ENCODE measurements around the gene PRDM1. TPM values are rescaled to one million over a fixed set of nuclear protein-coding genes. Genes with fewer than 3 reads are reported as not detected.

The PRDM1 gene
- total RNA-seq, 2 experiments from 2014 or later, result 14.4 to 14.7 TPM

GRCh38 chr6:106133040-106133439 is 46.9 kb downstream of the PRDM1 start:
- Mint-ChIP-seq H3K27me3 (ENCODE audit: low read depth) (no peaks in the 10 kb centered on the region), H3K4me1 (ENCODE audit: low read depth) (peaks cover 23% of the 10 kb centered on the region), H3K36me3 (ENCODE audit: low read depth) (no peaks in the 10 kb centered on the region), H3K4me3 (no peak overlapping the region), H3K9me3 (ENCODE audit: insufficient read depth) (no peaks in the 10 kb centered on the region), H3K27ac (no peak overlapping the region)
- ATAC-seq (no peak), DNase-seq (no peak)
- POLR2A ChIA-PET, result no interaction called here
- CTCF ChIA-PET, result interaction anchor here (2.2 kb wide), 1 partner anchor 8 kb away, joined by 6 read pairs; no protein-coding TSS in a partner anchor

GRCh38 chr6:106134087-106134770 is 48.1 kb downstream of the PRDM1 start:
- Mint-ChIP-seq H3K4me3 (no peak overlapping the region), H3K27ac (peak overlapping the region; percentile 60), H3K4me1 (ENCODE audit: low read depth) (peaks cover 26% of the 10 kb centered on the region), H3K36me3 (ENCODE audit: low read depth) (no peaks in the 10 kb centered on the region), H3K27me3 (ENCODE audit: low read depth) (no peaks in the 10 kb centered on the region), H3K9me3 (ENCODE audit: insufficient read depth) (no peaks in the 10 kb centered on the region)
- DNase-seq, result no peak
- ChIA-PET CTCF (no interaction called here), POLR2A (interaction anchor here (0.7 kb wide), 1 partner anchor 37 kb away, joined by 5 read pairs; no protein-coding TSS in a partner anchor)
- no peak for ATAC-seq

GRCh38 chr6:106134906-106135634 is 48.9 kb downstream of the PRDM1 start:
- ChIA-PET POLR2A (no interaction called here), CTCF (no interaction called here)
- no peak overlapping the region for H3K4me3 Mint-ChIP-seq
- DNase-seq (no peak), ATAC-seq (no peak)
- H3K27me3 Mint-ChIP-seq (ENCODE audit: low read depth), result no peaks in the 10 kb centered on the region
- H3K9me3 Mint-ChIP-seq (ENCODE audit: insufficient read depth), result no peaks in the 10 kb centered on the region
- no peaks in the 10 kb centered on the region for H3K36me3 Mint-ChIP-seq (ENCODE audit: low read depth)
- no peak overlapping the region for H3K27ac Mint-ChIP-seq
- peaks cover 24% of the 10 kb centered on the region for H3K4me1 Mint-ChIP-seq (ENCODE audit: low read depth)

- Mint-ChIP-seq H3K36me3 (ENCODE audit: low read depth) (no peaks in the 10 kb centered on the region), H3K4me1 (ENCODE audit: low read depth) (peaks cover 28% of the 10 kb centered on the region), H3K27me3 (ENCODE audit: low read depth) (no peaks in the 10 kb centered on the region), H3K4me3 (no peak overlapping the region), H3K9me3 (ENCODE audit: insufficient read depth) (no peaks in the 10 kb centered on the region), H3K27ac (no peak overlapping the region)
- ATAC-seq (no peak), DNase-seq (no peak)
- CTCF ChIA-PET, result no interaction called here
- POLR2A ChIA-PET, result no interaction called here
Measured at GRCh38 chr6:106135911-106136571, 49.9 kb downstream of the PRDM1 start.

GRCh38 chr6:106136845-106137244 is 50.7 kb downstream of the PRDM1 start:
- DNase-seq, result no peak
- CTCF ChIA-PET, result no interaction called here
- POLR2A ChIA-PET, result interaction anchor here (0.6 kb wide), 1 partner anchor 38 kb away, joined by 3 read pairs; no protein-coding TSS in a partner anchor
- H3K4me3 Mint-ChIP-seq, result no peak overlapping the region
- H3K36me3 Mint-ChIP-seq (ENCODE audit: low read depth), result no peaks in the 10 kb centered on the region
- no peaks in the 10 kb centered on the region for H3K9me3 Mint-ChIP-seq (ENCODE audit: insufficient read depth)
- no peak overlapping the region for H3K27ac Mint-ChIP-seq
- no peaks in the 10 kb centered on the region for H3K27me3 Mint-ChIP-seq (ENCODE audit: low read depth)
- no peak for ATAC-seq
- H3K4me1 Mint-ChIP-seq (ENCODE audit: low read depth), result peaks cover 35% of the 10 kb centered on the region

GRCh38 chr6:106138151-106138550 is 52.0 kb downstream of the PRDM1 start:
- peaks cover 48% of the 10 kb centered on the region for H3K4me1 Mint-ChIP-seq (ENCODE audit: low read depth)
- H3K4me3 Mint-ChIP-seq, result no peak overlapping the region
- H3K27me3 Mint-ChIP-seq (ENCODE audit: low read depth), result no peaks in the 10 kb centered on the region
- no peaks in the 10 kb centered on the region for H3K36me3 Mint-ChIP-seq (ENCODE audit: low read depth)
- H3K9me3 Mint-ChIP-seq (ENCODE audit: insufficient read depth), result no peaks in the 10 kb centered on the region
- ChIA-PET POLR2A (no interaction called here), CTCF (no interaction called here)
- DNase-seq (no peak), ATAC-seq (no peak)
- no peak overlapping the region for H3K27ac Mint-ChIP-seq

GRCh38 chr6:106141441-106142237 is 55.5 kb downstream of the PRDM1 start:
- POLR2A ChIA-PET, result interaction anchor here (0.7 to 5.1 kb wide), 14 partner anchors 15 to 330 kb away, joined by 3 to 37 read pairs (median 4); no protein-coding TSS in a partner anchor

GRCh38 chr6:106142876-106143431 is 56.8 kb downstream of the PRDM1 start:
- CTCF ChIA-PET, result interaction anchor here (0.7 to 3.7 kb wide), 7 partner anchors 19 to 81 kb away, joined by 3 to 40 read pairs (median 5); partner anchors contain the start of gene PRDM1
- no peaks in the 10 kb centered on the region for H3K9me3 Mint-ChIP-seq (ENCODE audit: insufficient read depth)
- ATAC-seq (no peak), DNase-seq (no peak)
- peaks cover 82% of the 10 kb centered on the region for H3K4me1 Mint-ChIP-seq (ENCODE audit: low read depth)
- H3K27me3 Mint-ChIP-seq (ENCODE audit: low read depth), result no peaks in the 10 kb centered on the region
- POLR2A ChIA-PET, result interaction anchor here (1.5 to 5.1 kb wide), 6 partner anchors 17 to 45 kb away, joined by 4 to 37 read pairs (median 19); no protein-coding TSS in a partner anchor
- no peak overlapping the region for H3K4me3 Mint-ChIP-seq
- no peaks in the 10 kb centered on the region for H3K36me3 Mint-ChIP-seq (ENCODE audit: low read depth)
- peak overlapping the region; percentile 97 for H3K27ac Mint-ChIP-seq

More at GRCh38 chr6:106141441-106142237, 55.5 kb downstream of the PRDM1 start:
- Mint-ChIP-seq H3K27me3 (ENCODE audit: low read depth) (no peaks in the 10 kb centered on the region), H3K9me3 (ENCODE audit: insufficient read depth) (no peaks in the 10 kb centered on the region), H3K27ac (peak overlapping the region; percentile 97), H3K36me3 (ENCODE audit: low read depth) (no peaks in the 10 kb centered on the region), H3K4me3 (peak overlapping the region; percentile 67), H3K4me1 (ENCODE audit: low read depth) (peaks cover 73% of the 10 kb centered on the region)
- CTCF ChIA-PET, result interaction anchor here (0.8 to 3.7 kb wide), 17 partner anchors 10 to 82 kb away, joined by 3 to 40 read pairs (median 5); no protein-coding TSS in a partner anchor
- peak; percentile 85 for DNase-seq
- ATAC-seq, result peak; percentile 87

- no peak for DNase-seq
- H3K4me3 Mint-ChIP-seq, result no peak overlapping the region
- CTCF ChIA-PET, result interaction anchor here (1.3 to 3.7 kb wide), 3 partner anchors 18 to 80 kb away, joined by 5 to 40 read pairs (median 27); no protein-coding TSS in a partner anchor
Measured at GRCh38 chr6:106143665-106144064, 57.5 kb downstream of the PRDM1 start.

GRCh38 chr6:106145144-106145543 is 59.0 kb downstream of the PRDM1 start:
- DNase-seq (no peak), ATAC-seq (no peak)
- Mint-ChIP-seq H3K4me3 (no peak overlapping the region), H3K9me3 (ENCODE audit: insufficient read depth) (no peaks in the 10 kb centered on the region), H3K27me3 (ENCODE audit: low read depth) (no peaks in the 10 kb centered on the region), H3K4me1 (ENCODE audit: low read depth) (peaks cover 94% of the 10 kb centered on the region), H3K27ac (no peak overlapping the region), H3K36me3 (ENCODE audit: low read depth) (peaks cover 5% of the 10 kb centered on the region)
- ChIA-PET CTCF (interaction anchor here (0.6 to 1.3 kb wide), 5 partner anchors 18 to 78 kb away, joined by 3 to 4 read pairs (median 3); no protein-coding TSS in a partner anchor), POLR2A (interaction anchor here (5.1 kb wide), 1 partner anchor 18 kb away, joined by 37 read pairs; no protein-coding TSS in a partner anchor)

More at GRCh38 chr6:106143665-106144064, 57.5 kb downstream of the PRDM1 start:
- POLR2A ChIA-PET, result interaction anchor here (3.6 to 5.1 kb wide), 2 partner anchors 20 to 45 kb away, joined by 27 to 37 read pairs; no protein-coding TSS in a partner anchor
- H3K4me1 Mint-ChIP-seq (ENCODE audit: low read depth), result peaks cover 85% of the 10 kb centered on the region
- H3K27me3 Mint-ChIP-seq (ENCODE audit: low read depth), result no peaks in the 10 kb centered on the region
- no peaks in the 10 kb centered on the region for H3K9me3 Mint-ChIP-seq (ENCODE audit: insufficient read depth)
- no peaks in the 10 kb centered on the region for H3K36me3 Mint-ChIP-seq (ENCODE audit: low read depth)
- no peak for ATAC-seq
- peak overlapping the region; percentile 97 for H3K27ac Mint-ChIP-seq

All from activated CD8-positive, alpha-beta T cell treated with anti-CD3 and anti-CD28 coated beads, Interleukin-2, amount 10 ng/mL, durations not matched to agents 7 days and 5 days (primary cell).